ENCODE data around the gene PANK4. TPM values are rescaled to one million over a fixed set of nuclear protein-coding genes. Genes with fewer than 3 reads are reported as not detected.

Gene PANK4
- total RNA-seq, 1 experiment from 2014 or later = 27.0 TPM

DNA sequence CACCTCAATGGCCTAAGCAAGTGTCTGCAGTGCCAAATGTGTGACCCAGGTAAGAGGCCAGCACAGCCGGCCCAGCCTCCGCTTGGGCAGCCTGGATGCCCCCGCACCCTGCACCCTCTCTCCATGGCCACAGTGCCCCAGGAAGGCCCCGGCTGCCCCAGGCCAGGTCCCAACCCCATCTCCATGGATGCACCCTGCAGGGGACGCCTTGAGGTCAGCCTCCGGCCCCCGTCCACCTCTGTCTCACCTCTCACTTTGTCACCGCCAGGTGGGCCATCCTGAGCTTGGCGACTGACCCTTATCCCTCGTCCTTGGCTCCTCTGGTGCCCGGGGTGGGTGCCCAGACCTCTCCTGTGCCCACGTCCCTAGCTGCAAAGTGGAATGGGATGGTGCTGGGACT, 32.0 kb upstream of the PANK4 start:
- BruUV-seq (replicated peaks) = no TSS peak
- no peaks in the 10 kb centered on the region for H3K4me1 Mint-ChIP-seq (ENCODE audit: low read depth, unreplicated experiment)
- no peaks in the 10 kb centered on the region for H3K9me3 Mint-ChIP-seq (ENCODE audit: unreplicated experiment)
- POLR2A ChIA-PET = no interaction called here
- H3K27me3 Mint-ChIP-seq (ENCODE audit: insufficient read depth, unreplicated experiment) = peaks cover 2% of the 10 kb centered on the region
- H3K36me3 Mint-ChIP-seq (ENCODE audit: insufficient read depth, unreplicated experiment) = no peaks in the 10 kb centered on the region
- TF ChIP-seq, protein P1, sequence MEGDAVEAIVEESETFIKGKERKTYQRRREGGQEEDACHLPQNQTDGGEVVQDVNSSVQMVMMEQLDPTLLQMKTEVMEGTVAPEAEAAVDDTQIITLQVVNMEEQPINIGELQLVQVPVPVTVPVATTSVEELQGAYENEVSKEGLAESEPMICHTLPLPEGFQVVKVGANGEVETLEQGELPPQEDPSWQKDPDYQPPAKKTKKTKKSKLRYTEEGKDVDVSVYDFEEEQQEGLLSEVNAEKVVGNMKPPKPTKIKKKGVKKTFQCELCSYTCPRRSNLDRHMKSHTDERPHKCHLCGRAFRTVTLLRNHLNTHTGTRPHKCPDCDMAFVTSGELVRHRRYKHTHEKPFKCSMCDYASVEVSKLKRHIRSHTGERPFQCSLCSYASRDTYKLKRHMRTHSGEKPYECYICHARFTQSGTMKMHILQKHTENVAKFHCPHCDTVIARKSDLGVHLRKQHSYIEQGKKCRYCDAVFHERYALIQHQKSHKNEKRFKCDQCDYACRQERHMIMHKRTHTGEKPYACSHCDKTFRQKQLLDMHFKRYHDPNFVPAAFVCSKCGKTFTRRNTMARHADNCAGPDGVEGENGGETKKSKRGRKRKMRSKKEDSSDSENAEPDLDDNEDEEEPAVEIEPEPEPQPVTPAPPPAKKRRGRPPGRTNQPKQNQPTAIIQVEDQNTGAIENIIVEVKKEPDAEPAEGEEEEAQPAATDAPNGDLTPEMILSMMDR (IDR thresholded peaks at IDR 0.05; ENCODE audit: insufficient read depth in 1 of 2, low read depth in 1 of 2, low read length in 1 of 2, severe bottlenecking in 1 of 2, unreplicated experiment in 1 of 2) = no peak
- Histone ChIP-seq H3K36me3 (ENCODE audit: control insufficient read depth, insufficient read depth, low read length) (no peaks in the 10 kb centered on the region), H3K4me1 (no peaks in the 10 kb centered on the region), H3K27me3 (replicated peaks; ENCODE audit: control insufficient read depth, insufficient read depth, low read length) (no peaks in the 10 kb centered on the region), H3K4me3 (ENCODE audit: low read depth, low read length) (no peak overlapping the region), H3K9me3 (no peaks in the 10 kb centered on the region)
- H3K27ac Mint-ChIP-seq (ENCODE audit: unreplicated experiment) = no peak overlapping the region
- no peak for DNase-seq
- CTCF ChIA-PET = no interaction called here
- intact Hi-C loops (cut with micrococcal nuclease; ENCODE audit: unreplicated experiment) = no loop called here
- H3K4me3 Mint-ChIP-seq (ENCODE audit: unreplicated experiment) = no peak overlapping the region

- H3K27me3 ChIP-seq (replicated peaks; ENCODE audit: control insufficient read depth, insufficient read depth, low read length) = no peaks in the 10 kb centered on the region
- H3K36me3 Mint-ChIP-seq (ENCODE audit: insufficient read depth, unreplicated experiment) = no peaks in the 10 kb centered on the region
- no peaks in the 10 kb centered on the region for H3K9me3 ChIP-seq
- no peaks in the 10 kb centered on the region for H3K36me3 ChIP-seq (ENCODE audit: control insufficient read depth, insufficient read depth, low read length)
- no peaks in the 10 kb centered on the region for H3K4me1 Mint-ChIP-seq (ENCODE audit: low read depth, unreplicated experiment)
- TF ChIP-seq, protein P1 (IDR thresholded peaks at IDR 0.05; ENCODE audit: insufficient read depth in 1 of 2, low read depth in 1 of 2, low read length in 1 of 2, severe bottlenecking in 1 of 2, unreplicated experiment in 1 of 2) = no peak
- ChIA-PET CTCF (interaction anchor here (0.5 kb wide), 1 partner anchor 13 kb away, joined by 3 read pairs; no protein-coding TSS in a partner anchor), POLR2A (no interaction called here)
- intact Hi-C loops (cut with micrococcal nuclease; ENCODE audit: unreplicated experiment) = no loop called here
- H3K27me3 Mint-ChIP-seq (ENCODE audit: insufficient read depth, unreplicated experiment) = peaks cover 2% of the 10 kb centered on the region
- H3K4me1 ChIP-seq = no peaks in the 10 kb centered on the region
- H3K9me3 Mint-ChIP-seq (ENCODE audit: unreplicated experiment) = no peaks in the 10 kb centered on the region
- DNase-seq = no peak
- no peak overlapping the region for H3K27ac Mint-ChIP-seq (ENCODE audit: unreplicated experiment)
- no TSS peak for BruUV-seq (replicated peaks)
- H3K4me3 Mint-ChIP-seq (ENCODE audit: unreplicated experiment) = no peak overlapping the region
- H3K4me3 ChIP-seq (ENCODE audit: low read depth, low read length) = no peak overlapping the region
These were observed 31.3 kb upstream of the PANK4 start for GRCh38 chr1:2557482-2558400.

- H3K4me1 Mint-ChIP-seq (ENCODE audit: low read depth, unreplicated experiment) = no peaks in the 10 kb centered on the region
- peak overlapping the region; percentile 53 for H3K27ac Mint-ChIP-seq (ENCODE audit: unreplicated experiment)
- no peaks in the 10 kb centered on the region for H3K27me3 ChIP-seq (replicated peaks; ENCODE audit: control insufficient read depth, insufficient read depth, low read length)
- no peaks in the 10 kb centered on the region for H3K9me3 Mint-ChIP-seq (ENCODE audit: unreplicated experiment)
- H3K27me3 Mint-ChIP-seq (ENCODE audit: insufficient read depth, unreplicated experiment) = peaks cover 2% of the 10 kb centered on the region
- BruUV-seq (replicated peaks) = no TSS peak
- H3K36me3 ChIP-seq (ENCODE audit: control insufficient read depth, insufficient read depth, low read length) = no peaks in the 10 kb centered on the region
- intact Hi-C loops (cut with micrococcal nuclease; ENCODE audit: unreplicated experiment) = no loop called here
- H3K36me3 Mint-ChIP-seq (ENCODE audit: insufficient read depth, unreplicated experiment) = no peaks in the 10 kb centered on the region
- CTCF ChIA-PET = no interaction called here
- DNase-seq = peak in 1 of 2 experiments; percentile 33
- POLR2A ChIA-PET = no interaction called here
- peak overlapping the region; percentile 2 for H3K4me3 ChIP-seq (ENCODE audit: low read depth, low read length)
- H3K4me1 ChIP-seq = no peaks in the 10 kb centered on the region
- H3K4me3 Mint-ChIP-seq (ENCODE audit: unreplicated experiment) = peak overlapping the region; percentile 75
- no peaks in the 10 kb centered on the region for H3K9me3 ChIP-seq
- TF ChIP-seq, protein P1 (IDR thresholded peaks at IDR 0.05; ENCODE audit: insufficient read depth in 1 of 2, low read depth in 1 of 2, low read length in 1 of 2, severe bottlenecking in 1 of 2, unreplicated experiment in 1 of 2) = no peak
These were observed 30.5 kb upstream of the PANK4 start for GRCh38 chr1:2556678-2557481.
